Measurements from ENCODE around the gene OTOS. TPM values are rescaled to one million over a fixed set of nuclear protein-coding genes. Genes with fewer than 3 reads are reported as not detected.

The OTOS gene
- total RNA-seq, 1 experiment from 2014 or later = not detected

DNA sequence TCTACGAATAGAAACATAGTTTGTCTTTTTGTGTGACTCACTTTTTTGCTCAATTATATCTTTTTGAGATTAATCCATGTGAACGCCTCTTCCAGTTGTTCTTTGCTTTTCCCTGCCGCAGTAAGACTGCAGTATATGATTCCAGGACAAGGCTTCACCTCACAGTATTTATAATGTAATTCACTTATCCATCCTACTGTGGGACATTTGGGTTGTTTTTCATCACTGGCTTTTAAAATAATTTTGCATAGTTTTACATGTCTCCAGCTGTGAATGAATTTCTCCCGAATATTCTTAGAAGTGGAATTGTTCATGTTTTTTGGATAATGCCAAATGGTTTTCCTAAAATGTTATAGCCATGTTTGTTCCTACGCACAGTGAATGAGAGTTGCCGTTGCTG lies 26.2 kb downstream of the OTOS start:
- CTCF ChIA-PET = no interaction called here
- ATAC-seq (no peak), DNase-seq (ENCODE audit: low read depth, low spot score) (no peak)
- in situ Hi-C loops (cut with HindIII; ENCODE audit: low pct_unique_long_range_greater_than_20kb, low sequenced_read_pairs) (no loop called here), intact Hi-C loops (cut with micrococcal nuclease; ENCODE audit: unreplicated experiment) (no loop called here)
- POLR2A ChIA-PET = no interaction called here
- Histone ChIP-seq H3K4me3 (ENCODE audit: low read depth in 2 of 2, low read length in 2 of 2) (no peak overlapping the region), H3K4me1 (ENCODE audit: control insufficient read depth, insufficient read depth, low read length) (no peaks in the 10 kb centered on the region), H3K9me3 (ENCODE audit: control insufficient read depth, insufficient read depth, low read depth, low read length) (no peaks in the 10 kb centered on the region), H3K27me3 (ENCODE audit: control insufficient read depth, insufficient read depth, low read length) (peaks cover 45% of the 10 kb centered on the region), H3K36me3 (ENCODE audit: control insufficient read depth, insufficient read depth, low read length) (no peaks in the 10 kb centered on the region), H3K27ac (ENCODE audit: low read length) (no peak overlapping the region)
- TF ChIP-seq, protein P1, sequence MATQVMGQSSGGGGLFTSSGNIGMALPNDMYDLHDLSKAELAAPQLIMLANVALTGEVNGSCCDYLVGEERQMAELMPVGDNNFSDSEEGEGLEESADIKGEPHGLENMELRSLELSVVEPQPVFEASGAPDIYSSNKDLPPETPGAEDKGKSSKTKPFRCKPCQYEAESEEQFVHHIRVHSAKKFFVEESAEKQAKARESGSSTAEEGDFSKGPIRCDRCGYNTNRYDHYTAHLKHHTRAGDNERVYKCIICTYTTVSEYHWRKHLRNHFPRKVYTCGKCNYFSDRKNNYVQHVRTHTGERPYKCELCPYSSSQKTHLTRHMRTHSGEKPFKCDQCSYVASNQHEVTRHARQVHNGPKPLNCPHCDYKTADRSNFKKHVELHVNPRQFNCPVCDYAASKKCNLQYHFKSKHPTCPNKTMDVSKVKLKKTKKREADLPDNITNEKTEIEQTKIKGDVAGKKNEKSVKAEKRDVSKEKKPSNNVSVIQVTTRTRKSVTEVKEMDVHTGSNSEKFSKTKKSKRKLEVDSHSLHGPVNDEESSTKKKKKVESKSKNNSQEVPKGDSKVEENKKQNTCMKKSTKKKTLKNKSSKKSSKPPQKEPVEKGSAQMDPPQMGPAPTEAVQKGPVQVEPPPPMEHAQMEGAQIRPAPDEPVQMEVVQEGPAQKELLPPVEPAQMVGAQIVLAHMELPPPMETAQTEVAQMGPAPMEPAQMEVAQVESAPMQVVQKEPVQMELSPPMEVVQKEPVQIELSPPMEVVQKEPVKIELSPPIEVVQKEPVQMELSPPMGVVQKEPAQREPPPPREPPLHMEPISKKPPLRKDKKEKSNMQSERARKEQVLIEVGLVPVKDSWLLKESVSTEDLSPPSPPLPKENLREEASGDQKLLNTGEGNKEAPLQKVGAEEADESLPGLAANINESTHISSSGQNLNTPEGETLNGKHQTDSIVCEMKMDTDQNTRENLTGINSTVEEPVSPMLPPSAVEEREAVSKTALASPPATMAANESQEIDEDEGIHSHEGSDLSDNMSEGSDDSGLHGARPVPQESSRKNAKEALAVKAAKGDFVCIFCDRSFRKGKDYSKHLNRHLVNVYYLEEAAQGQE (IDR thresholded peaks at IDR 0.05; ENCODE audit: insufficient read depth in 1 of 2, low read depth in 2 of 2, low read length in 1 of 2) = no peak
- TF ChIP-seq TCF7L2 (IDR thresholded peaks at IDR 0.05; ENCODE audit: low read depth, low read length) (no peak), SIN3A (IDR thresholded peaks at IDR 0.05; ENCODE audit: borderline replicate concordance, insufficient read depth, low read depth, low read length) (no peak)
- BruUV-seq (replicated peaks) = no TSS peak

DNA sequence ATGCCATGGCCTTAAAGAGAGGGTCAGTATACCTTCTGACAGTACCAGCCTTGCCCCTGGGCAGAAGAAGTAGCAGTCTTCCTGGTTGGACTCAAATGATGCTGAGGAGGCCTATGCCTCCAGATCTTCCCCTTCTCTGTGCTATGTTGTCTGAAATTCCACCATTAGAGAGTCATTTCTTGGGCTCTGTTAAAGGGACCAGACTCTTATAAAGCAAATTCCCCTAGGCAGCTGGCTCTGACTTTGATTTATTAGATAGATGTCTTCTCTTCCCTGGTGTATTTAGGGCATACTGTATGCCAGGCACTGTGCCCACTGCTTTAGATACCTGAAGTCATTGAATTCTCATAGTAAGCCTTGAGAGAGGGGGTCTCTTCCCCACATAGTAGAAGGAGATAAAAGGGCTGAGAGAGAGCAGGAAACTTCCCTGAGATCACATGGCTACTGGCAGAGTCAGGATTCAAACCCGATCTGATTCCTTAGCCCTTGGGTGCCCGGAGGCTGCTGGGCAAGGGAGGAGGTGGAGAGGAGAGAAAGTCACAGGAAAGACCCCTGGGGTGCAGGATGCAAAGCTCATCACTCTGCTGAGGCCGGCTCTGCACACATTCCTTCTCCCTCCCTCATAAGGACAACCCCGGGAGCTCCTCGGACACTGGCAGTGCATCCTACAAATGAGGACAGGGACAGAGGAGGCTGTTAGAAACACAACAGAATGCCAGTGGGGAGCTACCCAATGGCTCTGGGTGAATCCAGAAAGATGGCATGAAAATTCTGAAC lies 27.4 kb downstream of the OTOS start:
- H3K36me3 ChIP-seq (ENCODE audit: control insufficient read depth, insufficient read depth, low read length) = no peaks in the 10 kb centered on the region
- intact Hi-C loops (cut with micrococcal nuclease; ENCODE audit: unreplicated experiment) (no loop called here), in situ Hi-C loops (cut with HindIII; ENCODE audit: low pct_unique_long_range_greater_than_20kb, low sequenced_read_pairs) (no loop called here)
- no peaks in the 10 kb centered on the region for H3K4me1 ChIP-seq (ENCODE audit: control insufficient read depth, insufficient read depth, low read length)
- TF ChIP-seq SIN3A (IDR thresholded peaks at IDR 0.05; ENCODE audit: borderline replicate concordance, insufficient read depth, low read depth, low read length) (no peak), TCF7L2 (IDR thresholded peaks at IDR 0.05; ENCODE audit: low read depth, low read length) (no peak)
- TF ChIP-seq, protein P1 (IDR thresholded peaks at IDR 0.05; ENCODE audit: insufficient read depth in 1 of 2, low read depth in 2 of 2, low read length in 1 of 2) = no peak
- peaks cover 41% of the 10 kb centered on the region for H3K27me3 ChIP-seq (ENCODE audit: control insufficient read depth, insufficient read depth, low read length)
- POLR2A ChIA-PET = no interaction called here
- DNase-seq (ENCODE audit: low read depth, low spot score) = no peak
- H3K4me3 ChIP-seq (ENCODE audit: low read depth in 2 of 2, low read length in 2 of 2) = no peak overlapping the region
- no peak overlapping the region for H3K27ac ChIP-seq (ENCODE audit: low read length)
- BruUV-seq (replicated peaks) = no TSS peak
- no peaks in the 10 kb centered on the region for H3K9me3 ChIP-seq (ENCODE audit: control insufficient read depth, insufficient read depth, low read depth, low read length)
- CTCF ChIA-PET = no interaction called here
- ATAC-seq = no peak

DNA sequence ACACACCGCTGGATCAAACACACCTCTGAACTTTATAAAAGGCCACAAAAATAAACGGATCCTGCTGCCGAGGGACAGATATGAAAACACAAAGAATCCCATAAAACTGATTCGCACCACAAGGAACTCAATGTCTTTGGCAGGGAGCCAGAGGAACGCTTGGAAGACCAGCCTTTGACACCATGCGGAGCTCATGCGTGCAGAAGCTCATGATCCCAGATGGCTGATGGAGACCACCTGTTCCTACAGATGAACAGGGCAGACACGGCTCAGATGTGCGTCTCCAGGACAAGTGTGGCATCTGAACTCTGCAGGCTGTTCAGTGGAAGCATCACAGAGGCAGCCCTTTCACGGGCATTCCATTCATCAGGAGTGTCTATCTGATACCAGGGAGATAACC lies 29.2 kb downstream of the OTOS start:
- intact Hi-C loops (cut with micrococcal nuclease; ENCODE audit: unreplicated experiment) (no loop called here), in situ Hi-C loops (cut with HindIII; ENCODE audit: low pct_unique_long_range_greater_than_20kb, low sequenced_read_pairs) (no loop called here)
- peaks cover 35% of the 10 kb centered on the region for H3K27me3 ChIP-seq (ENCODE audit: control insufficient read depth, insufficient read depth, low read length)
- H3K36me3 ChIP-seq (ENCODE audit: control insufficient read depth, insufficient read depth, low read length) = no peaks in the 10 kb centered on the region
- H3K4me3 ChIP-seq (ENCODE audit: low read depth in 2 of 2, low read length in 2 of 2) = no peak overlapping the region
- DNase-seq (ENCODE audit: low read depth, low spot score) (no peak), ATAC-seq (no peak)
- TF ChIP-seq, protein P2, sequence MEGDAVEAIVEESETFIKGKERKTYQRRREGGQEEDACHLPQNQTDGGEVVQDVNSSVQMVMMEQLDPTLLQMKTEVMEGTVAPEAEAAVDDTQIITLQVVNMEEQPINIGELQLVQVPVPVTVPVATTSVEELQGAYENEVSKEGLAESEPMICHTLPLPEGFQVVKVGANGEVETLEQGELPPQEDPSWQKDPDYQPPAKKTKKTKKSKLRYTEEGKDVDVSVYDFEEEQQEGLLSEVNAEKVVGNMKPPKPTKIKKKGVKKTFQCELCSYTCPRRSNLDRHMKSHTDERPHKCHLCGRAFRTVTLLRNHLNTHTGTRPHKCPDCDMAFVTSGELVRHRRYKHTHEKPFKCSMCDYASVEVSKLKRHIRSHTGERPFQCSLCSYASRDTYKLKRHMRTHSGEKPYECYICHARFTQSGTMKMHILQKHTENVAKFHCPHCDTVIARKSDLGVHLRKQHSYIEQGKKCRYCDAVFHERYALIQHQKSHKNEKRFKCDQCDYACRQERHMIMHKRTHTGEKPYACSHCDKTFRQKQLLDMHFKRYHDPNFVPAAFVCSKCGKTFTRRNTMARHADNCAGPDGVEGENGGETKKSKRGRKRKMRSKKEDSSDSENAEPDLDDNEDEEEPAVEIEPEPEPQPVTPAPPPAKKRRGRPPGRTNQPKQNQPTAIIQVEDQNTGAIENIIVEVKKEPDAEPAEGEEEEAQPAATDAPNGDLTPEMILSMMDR (IDR thresholded peaks at IDR 0.05) = no peak
- TF ChIP-seq SIN3A (IDR thresholded peaks at IDR 0.05; ENCODE audit: borderline replicate concordance, insufficient read depth, low read depth, low read length) = no peak
- H3K9me3 ChIP-seq (ENCODE audit: control insufficient read depth, insufficient read depth, low read depth, low read length) = no peaks in the 10 kb centered on the region
- POLR2A ChIA-PET = no interaction called here
- no peak overlapping the region for H3K27ac ChIP-seq (ENCODE audit: low read length)
- no TSS peak for BruUV-seq (replicated peaks)
- CTCF ChIA-PET = no interaction called here
- no peaks in the 10 kb centered on the region for H3K4me1 ChIP-seq (ENCODE audit: control insufficient read depth, insufficient read depth, low read length)
